ENCODE results near the gene RECQL. TPM values are rescaled to one million over a fixed set of nuclear protein-coding genes. Genes with fewer than 3 reads are reported as not detected.
A peak's percentile ranks its signal among the peaks of the same experiment; 100 is the strongest.
"Not testable (repeated sequence)": the region's sequence is repeated elsewhere in the genome, so short reads cannot be mapped to it uniquely, and the experiment has no call there.

RECQL gene
- total RNA-seq, 1 donor from 2014 or later, result 50.4 TPM

DNA sequence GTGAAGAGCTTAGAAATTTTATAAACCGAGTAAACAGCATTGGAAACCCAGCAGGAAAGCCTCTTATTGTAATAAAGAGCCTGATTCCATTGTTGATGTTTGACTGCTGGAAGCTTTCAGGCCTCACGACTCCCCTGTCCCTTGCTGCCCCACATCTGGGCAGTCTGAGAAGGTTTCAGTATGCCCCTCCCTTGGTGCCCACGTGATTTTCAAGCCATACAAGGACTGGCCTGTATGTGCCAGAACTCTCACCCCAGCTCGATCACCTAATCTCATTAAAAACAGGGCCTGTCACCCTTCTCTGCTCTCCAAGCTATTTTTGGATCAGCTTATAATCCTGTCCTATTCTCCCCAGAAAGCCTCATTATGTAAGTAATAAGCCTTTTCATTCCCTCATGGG lies 71.4 kb downstream of the RECQL start:
- H3K36me3 ChIP-seq, result no peaks in the 10 kb centered on the region
- H3K4me3 Mint-ChIP-seq, result no peak overlapping the region
- peaks cover 5% of the 10 kb centered on the region for H3K4me1 Mint-ChIP-seq
- peaks cover 18% of the 10 kb centered on the region for H3K27me3 ChIP-seq
- no peaks in the 10 kb centered on the region for H3K9me3 ChIP-seq (ENCODE audit: low read depth)
- peak overlapping the region; percentile 32 for H2AFZ ChIP-seq (replicated peaks)
- H3F3A ChIP-seq (ENCODE audit: low read depth), result no peaks in the 10 kb centered on the region
- no peak overlapping the region for H3K9ac ChIP-seq
- TF ChIP-seq EZH2 (IDR thresholded peaks at IDR 0.05), result no peak
- no peak for TF ChIP-seq EZH2phosphoT487 (IDR thresholded peaks at IDR 0.05)
- TF ChIP-seq, protein P1, sequence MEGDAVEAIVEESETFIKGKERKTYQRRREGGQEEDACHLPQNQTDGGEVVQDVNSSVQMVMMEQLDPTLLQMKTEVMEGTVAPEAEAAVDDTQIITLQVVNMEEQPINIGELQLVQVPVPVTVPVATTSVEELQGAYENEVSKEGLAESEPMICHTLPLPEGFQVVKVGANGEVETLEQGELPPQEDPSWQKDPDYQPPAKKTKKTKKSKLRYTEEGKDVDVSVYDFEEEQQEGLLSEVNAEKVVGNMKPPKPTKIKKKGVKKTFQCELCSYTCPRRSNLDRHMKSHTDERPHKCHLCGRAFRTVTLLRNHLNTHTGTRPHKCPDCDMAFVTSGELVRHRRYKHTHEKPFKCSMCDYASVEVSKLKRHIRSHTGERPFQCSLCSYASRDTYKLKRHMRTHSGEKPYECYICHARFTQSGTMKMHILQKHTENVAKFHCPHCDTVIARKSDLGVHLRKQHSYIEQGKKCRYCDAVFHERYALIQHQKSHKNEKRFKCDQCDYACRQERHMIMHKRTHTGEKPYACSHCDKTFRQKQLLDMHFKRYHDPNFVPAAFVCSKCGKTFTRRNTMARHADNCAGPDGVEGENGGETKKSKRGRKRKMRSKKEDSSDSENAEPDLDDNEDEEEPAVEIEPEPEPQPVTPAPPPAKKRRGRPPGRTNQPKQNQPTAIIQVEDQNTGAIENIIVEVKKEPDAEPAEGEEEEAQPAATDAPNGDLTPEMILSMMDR (IDR thresholded peaks at IDR 0.05), result no peak
- H3K27ac ChIP-seq, result no peak overlapping the region
- peak; percentile 48 for DNase-seq (ENCODE audit: low spot score)
- H3K4me2 ChIP-seq, result no peak overlapping the region
- no peaks in the 10 kb centered on the region for H3K79me2 ChIP-seq (ENCODE audit: low read depth)
- no peaks in the 10 kb centered on the region for H4K20me1 ChIP-seq (ENCODE audit: low read depth)
- no peak overlapping the region for H3K27ac Mint-ChIP-seq
- H3K27me3 Mint-ChIP-seq (ENCODE audit: insufficient read depth, low read depth), result no peaks in the 10 kb centered on the region
- H3K4me3 ChIP-seq, result no peak overlapping the region
- H3K4me1 ChIP-seq, result peaks cover 5% of the 10 kb centered on the region
- H3K36me3 Mint-ChIP-seq, result no peaks in the 10 kb centered on the region
- H3K9me3 Mint-ChIP-seq, result no peaks in the 10 kb centered on the region

DNA sequence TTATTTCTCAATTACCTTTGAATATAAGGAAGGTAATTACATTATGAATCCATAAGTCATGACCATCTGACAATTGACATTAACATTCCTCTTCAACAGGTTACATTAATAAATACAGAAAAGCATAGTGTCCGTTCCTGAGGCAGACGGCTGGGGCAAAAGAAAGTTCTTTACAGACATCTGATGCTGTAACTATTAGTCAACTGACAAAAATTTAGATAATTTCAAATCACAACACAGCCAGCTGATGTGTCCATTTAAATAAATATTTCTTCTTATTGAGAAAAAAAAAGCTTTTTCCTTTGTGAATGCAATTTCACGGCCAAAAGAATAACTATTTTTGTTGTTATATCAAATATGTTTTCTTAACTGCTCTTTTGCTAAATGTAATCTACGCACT lies 73.2 kb downstream of the RECQL start:
- H3K36me3 Mint-ChIP-seq, result no peaks in the 10 kb centered on the region
- H3K9ac ChIP-seq, result no peak overlapping the region
- H3K27me3 ChIP-seq, result peaks cover 2% of the 10 kb centered on the region
- H3F3A ChIP-seq (ENCODE audit: low read depth), result no peaks in the 10 kb centered on the region
- no peak overlapping the region for H3K27ac ChIP-seq
- TF ChIP-seq, protein P1 (IDR thresholded peaks at IDR 0.05), result no peak
- TF ChIP-seq EZH2 (IDR thresholded peaks at IDR 0.05) (no peak), EZH2phosphoT487 (IDR thresholded peaks at IDR 0.05) (no peak)
- no peaks in the 10 kb centered on the region for H4K20me1 ChIP-seq (ENCODE audit: low read depth)
- no peak overlapping the region for H2AFZ ChIP-seq (replicated peaks)
- H3K27me3 Mint-ChIP-seq (ENCODE audit: insufficient read depth, low read depth), result no peaks in the 10 kb centered on the region
- no peaks in the 10 kb centered on the region for H3K9me3 Mint-ChIP-seq
- H3K79me2 ChIP-seq (ENCODE audit: low read depth), result no peaks in the 10 kb centered on the region
- peaks cover 5% of the 10 kb centered on the region for H3K4me1 Mint-ChIP-seq
- H3K27ac Mint-ChIP-seq, result no peak overlapping the region
- no peak overlapping the region for H3K4me2 ChIP-seq
- DNase-seq (ENCODE audit: low spot score), result no peak
- no peak overlapping the region for H3K4me3 ChIP-seq
- peaks cover 5% of the 10 kb centered on the region for H3K4me1 ChIP-seq
- H3K4me3 Mint-ChIP-seq, result no peak overlapping the region
- H3K9me3 ChIP-seq (ENCODE audit: low read depth), result no peaks in the 10 kb centered on the region
- H3K36me3 ChIP-seq, result no peaks in the 10 kb centered on the region

DNA sequence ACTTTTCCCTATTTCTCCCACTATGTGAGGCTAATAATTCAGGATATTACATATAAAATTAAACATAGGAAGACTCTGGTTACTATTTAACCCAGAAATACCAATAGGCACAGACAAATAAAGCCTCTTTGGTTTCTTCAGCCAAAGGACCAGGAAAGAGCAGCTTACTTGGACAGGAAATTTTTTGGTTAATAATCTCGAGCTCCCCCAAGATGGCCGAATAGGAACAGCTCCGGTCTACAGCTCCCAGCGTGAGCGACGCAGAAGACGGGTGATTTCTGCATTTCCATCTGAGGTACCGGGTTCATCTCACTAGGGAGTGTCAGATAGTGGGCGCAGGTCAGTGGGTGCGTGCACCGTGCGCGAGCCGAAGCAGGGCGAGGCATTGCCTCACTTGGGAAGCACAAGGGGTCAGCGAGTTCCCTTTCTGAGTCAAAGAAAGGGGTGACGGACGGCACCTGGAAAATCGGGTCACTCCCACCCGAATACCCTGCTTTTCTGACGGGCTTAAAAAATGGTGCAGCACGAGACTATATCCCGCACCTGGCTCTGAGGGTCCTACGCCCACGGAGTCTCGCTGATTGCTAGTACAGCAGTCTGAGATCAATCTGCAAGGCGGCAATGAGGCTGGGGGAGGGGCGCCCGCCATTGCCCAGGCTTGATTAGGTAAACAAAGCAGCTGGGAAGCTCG lies 82.3 kb downstream of the RECQL start:
- not testable (repeated sequence) for H3K27ac ChIP-seq; H3K9me3 ChIP-seq (ENCODE audit: low read depth); H3K4me2 ChIP-seq; H3K9ac ChIP-seq; H3K36me3 ChIP-seq; H4K20me1 ChIP-seq (ENCODE audit: low read depth); H3F3A ChIP-seq (ENCODE audit: low read depth); H3K4me3 Mint-ChIP-seq; DNase-seq (ENCODE audit: low spot score); H3K36me3 Mint-ChIP-seq; H3K79me2 ChIP-seq (ENCODE audit: low read depth); H3K27me3 ChIP-seq; H3K9me3 Mint-ChIP-seq; H3K4me3 ChIP-seq; H3K27ac Mint-ChIP-seq; H3K27me3 Mint-ChIP-seq (ENCODE audit: insufficient read depth, low read depth)
- peaks cover 11% of the 10 kb centered on the region for H3K4me1 ChIP-seq
- peak overlapping the region; percentile 76 for H2AFZ ChIP-seq (replicated peaks)
- H3K4me1 Mint-ChIP-seq, result peaks cover 11% of the 10 kb centered on the region

Other genes starting within 250 kb of the RECQL start
- 16.2 and 23.9 TPM in 2 replicates for gene SLCO1A2, start 166.7 kb downstream of the RECQL start, total RNA-seq (ENCODE audit: low replicate concordance)
- 0.15 and 0.92 TPM in 2 replicates for gene IAPP, start 128.7 kb downstream of the RECQL start, total RNA-seq (ENCODE audit: low replicate concordance)
- gene PYROXD1, start 64.0 kb downstream of the RECQL start, total RNA-seq (ENCODE audit: low replicate concordance), result 4.5 and 5.1 TPM in 2 replicates
- 56.6 and 85.4 TPM in 2 replicates for gene GOLT1B, start 154 bp upstream of the RECQL start, total RNA-seq (ENCODE audit: low replicate concordance)
- 0.31 and 4.0 TPM in 2 replicates for gene SPX, start 24.7 kb upstream of the RECQL start, total RNA-seq (ENCODE audit: low replicate concordance)
- not detected in 2 replicates for gene GYS2, start 103.2 kb upstream of the RECQL start, total RNA-seq (ENCODE audit: low replicate concordance)
- gene LDHB, start 156.2 kb upstream of the RECQL start, total RNA-seq (ENCODE audit: low replicate concordance), result 1,385 and 1,973 TPM in 2 replicates

Data from neural progenitor cell (in vitro differentiated cells).